Stimulated activated CD4-positive, alpha-beta T cell treated with anti-CD3 and anti-CD28 coated beads, Interleukin-1b, Interleukin-23, amount 100 ng/mL, for 24 hours (primary cell): Measurements from ENCODE around the gene YJEFN3.

Source experiments
- DNase-seq, 4 experiments: peaks; one replicate each; pipeline ENCODE4 v3.0.0-alpha.2; 2020; ENCODE audit warnings: low read depth in 4 of 4, low spot score in 1 of 4

Gene YJEFN3

DNA sequence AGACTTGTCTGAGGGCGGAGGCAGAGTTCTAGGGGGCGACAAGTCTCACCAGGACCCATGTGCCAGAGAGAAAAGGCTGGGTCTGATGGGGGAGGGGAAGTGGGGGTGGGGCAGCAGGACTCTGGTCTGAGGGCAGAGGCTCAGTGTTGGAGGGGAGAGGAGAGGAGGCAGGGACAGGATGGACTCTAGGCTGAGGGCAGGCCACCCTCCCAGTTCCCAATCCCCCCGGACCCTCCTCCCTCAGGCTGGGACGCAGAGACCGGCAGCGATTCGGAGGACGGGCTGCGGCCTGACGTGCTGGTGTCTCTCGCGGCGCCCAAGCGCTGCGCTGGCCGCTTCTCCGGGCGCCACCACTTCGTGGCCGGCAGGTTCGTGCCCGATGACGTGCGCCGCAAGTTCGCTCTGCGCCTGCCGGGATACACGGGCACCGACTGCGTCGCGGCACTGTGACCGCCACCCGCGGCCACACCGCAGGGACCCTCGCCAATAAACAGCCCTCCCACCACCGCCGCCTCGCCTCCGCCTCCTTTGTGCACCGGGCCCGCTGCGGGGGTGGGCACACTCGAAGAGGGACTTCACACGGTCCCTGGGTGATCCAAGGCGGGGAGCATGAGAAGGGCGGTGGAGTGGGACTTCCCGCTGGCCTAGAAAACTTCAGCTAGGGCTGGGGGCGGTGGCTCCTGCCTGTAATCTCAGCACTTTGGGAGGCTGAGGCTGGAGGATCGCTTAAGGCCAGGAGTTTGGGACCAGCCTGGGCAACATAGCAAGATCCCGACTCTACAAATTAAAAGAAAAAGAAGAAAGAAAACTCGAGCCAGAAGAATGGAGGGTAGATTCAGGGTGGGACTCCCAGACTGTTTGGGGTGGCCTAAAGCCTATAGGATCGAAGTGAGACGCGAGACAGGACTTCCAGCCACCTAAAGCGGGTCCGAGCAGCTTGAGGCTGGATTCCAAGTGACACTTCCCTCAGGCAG, 8.7 kb downstream of the YJEFN3 start:
- no peak for DNase-seq

DNA sequence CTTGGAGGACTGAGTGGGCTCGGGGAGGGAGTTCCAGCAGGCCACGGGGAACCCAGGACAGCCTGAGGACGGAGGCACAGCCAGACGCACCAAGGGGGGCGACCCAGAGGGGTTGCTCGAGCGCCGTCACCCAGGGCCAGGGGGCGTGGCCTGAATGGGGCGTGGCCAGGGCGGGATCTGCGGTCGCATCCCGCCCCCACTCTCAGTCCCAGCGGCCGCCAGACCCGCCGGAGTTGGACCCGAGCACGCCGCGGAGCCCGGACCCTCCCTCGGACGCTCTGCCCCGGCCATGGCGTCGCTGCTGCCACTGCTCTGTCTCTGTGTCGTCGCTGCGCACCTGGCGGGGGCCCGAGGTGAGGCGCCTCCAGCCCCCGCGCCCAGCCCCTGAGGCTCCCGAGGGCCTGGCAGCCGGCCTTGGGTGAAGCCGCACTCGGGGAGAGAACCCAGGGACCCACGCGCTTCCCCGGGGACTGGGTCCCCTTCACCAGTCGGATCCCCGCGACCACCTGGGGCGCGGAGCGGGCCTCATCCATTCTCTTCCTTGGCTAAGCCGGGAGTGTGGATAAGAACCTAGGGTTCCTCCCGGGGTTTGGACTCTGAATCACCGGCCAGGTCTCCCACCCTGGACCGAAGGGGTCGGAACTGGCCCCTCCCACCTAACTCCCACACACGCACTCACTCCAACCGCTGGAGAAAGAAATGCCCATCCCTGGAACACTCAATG, 9.5 kb downstream of the YJEFN3 start, which contains the start of gene CILP2:
TSS of gene CILP2 (plus strand) at position 205 of the 724 bp plus-strand sequence. CDS start at position 290, 85 bp downstream.
- no peak for DNase-seq

DNA sequence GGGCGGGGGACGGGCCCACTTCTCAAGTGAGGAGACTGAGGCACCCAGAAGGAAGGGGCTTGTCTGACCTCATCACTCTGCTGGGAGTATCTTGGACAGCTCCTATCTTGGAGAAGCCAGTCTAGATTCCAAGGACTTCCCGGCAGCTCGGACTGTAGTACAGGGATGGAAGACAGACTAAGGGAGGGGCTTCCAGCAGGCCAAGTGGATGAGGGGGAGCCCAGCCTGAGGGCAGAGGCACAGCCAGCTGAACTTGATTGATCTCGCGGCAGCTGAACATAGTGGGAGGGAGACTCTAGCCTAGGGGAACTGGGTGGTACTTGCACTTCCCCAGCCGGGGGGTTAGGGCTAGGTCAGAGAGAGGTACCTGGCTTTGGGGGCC, 10.1 kb downstream of the YJEFN3 start:
- DNase-seq, result no peak

DNA sequence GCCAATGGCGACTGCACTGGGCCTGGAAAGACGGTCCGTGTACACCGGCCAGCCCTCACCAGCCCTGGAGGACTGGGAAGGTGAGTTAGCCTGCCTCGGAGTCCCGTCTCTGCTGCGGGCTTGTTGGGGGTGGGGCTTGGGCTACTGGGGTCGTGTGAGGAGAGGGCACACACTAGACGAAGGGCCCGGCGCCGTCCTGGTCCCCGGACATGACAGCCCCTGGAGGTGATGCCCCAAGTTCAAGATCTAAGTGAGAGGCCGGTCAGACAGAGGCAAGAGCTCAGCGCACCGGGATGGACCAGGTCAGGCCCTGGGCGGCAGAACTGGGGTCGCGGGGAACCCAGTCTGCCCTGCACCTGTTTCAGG, 11.0 kb downstream of the YJEFN3 start:
- no peak for DNase-seq

DNA sequence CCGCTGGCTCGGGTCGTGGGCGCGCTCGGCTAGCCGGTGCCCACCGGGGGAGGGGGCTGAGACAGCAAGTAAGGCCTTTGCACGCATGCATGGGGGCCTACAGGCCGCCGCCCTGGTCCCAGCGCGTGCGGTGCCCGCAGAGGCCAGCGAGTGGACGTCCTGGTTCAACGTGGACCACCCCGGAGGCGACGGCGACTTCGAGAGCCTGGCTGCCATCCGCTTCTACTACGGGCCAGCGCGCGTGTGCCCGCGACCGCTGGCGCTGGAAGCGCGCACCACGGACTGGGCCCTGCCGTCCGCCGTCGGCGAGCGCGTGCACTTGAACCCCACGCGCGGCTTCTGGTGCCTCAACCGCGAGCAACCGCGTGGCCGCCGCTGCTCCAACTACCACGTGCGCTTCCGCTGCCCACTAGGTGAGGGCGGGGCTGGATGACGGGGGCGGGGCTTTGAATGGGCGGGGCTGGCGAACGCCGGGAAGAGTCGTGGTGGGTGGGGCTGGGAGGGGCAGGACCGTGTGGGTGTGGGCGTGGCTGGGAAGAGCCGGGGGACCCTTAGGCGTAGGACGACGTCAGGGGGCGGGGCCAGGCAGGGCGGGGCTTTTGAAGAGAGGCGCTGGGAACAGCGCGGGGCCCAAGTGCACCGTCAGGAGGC, 11.5 kb downstream of the YJEFN3 start:
- DNase-seq, result peak in 3 of 4 experiments; percentile 40 to 74 (median 51)

DNA sequence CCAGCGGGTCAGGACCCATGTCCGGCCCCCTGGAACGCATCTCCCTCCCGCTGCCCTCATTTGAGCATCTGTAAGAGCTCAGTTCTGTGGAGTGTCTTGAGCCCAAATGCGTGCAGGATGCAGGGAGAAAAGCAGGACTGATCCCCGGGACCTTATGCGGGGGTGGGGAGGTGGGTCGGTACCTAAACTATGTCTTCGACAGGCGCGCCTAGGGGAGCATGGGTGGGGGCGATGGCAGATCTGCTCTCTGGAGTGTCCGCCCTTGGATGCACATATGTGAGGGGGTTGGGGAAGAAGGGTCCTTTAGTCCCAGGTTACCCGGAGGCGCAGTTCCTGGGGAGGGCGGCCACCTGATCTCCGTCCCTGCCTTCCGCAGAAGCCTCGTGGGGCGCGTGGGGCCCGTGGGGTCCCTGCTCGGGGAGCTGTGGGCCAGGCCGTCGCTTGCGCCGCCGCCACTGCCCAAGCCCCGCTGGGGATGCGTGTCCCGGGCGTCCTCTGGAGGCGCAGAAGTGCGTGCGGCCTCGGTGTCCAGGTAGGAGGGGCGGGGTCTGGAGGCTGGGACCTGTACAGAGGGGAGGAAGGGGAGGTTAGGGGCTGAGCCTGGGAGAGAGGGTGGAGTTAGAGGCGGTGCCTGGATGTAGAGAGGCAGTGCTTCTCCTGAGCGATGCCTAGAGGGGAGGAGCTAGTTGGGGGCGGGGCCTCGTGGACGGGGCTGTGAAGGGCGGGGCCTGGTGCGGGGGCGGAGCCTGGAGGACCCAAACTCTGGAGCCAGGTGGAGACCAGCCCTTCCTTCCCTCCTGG, 12.2 kb downstream of the YJEFN3 start:
- peak; percentile 52 to 74 (median 66) for DNase-seq

DNA sequence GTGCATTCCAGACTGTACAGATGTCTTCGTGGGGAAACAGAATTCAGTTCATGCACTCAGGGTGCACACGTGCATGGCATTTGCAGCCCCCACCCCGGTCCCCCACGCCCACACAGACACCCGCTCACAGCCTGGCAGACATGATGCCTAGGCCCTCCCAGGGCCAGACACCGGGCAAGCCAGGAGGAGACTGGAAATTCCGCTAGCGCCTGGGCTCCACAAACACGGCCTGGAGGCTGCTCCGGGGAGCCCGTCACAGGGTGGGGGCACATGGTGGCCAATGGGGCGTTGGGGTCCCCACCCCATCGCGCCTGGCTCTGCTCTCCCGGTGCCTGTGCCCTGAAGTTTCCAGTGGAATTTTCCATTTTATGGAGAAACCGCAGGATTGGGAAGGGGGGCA, 12.9 kb downstream of the YJEFN3 start:
- no peak for DNase-seq

DNA sequence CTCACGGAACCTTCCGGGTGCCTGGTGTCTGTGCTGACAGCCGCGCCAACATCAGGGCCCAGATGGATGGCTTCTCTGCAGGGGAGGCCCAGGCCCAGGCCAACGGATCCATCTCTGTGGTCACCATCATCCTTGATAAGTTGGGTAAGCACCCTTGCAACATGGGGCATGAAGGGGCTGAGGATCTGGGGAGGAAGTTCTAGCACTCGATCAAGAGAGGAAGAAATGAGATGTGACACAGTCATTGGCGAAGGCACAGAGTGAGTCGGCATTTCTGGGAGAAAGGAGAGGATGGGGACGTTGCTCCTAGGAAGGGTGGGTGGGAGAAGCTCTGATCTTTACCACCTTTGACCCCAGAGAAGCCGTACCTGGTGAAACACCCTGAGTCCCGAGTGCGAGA, 13.8 kb downstream of the YJEFN3 start:
- DNase-seq, result no peak

DNA sequence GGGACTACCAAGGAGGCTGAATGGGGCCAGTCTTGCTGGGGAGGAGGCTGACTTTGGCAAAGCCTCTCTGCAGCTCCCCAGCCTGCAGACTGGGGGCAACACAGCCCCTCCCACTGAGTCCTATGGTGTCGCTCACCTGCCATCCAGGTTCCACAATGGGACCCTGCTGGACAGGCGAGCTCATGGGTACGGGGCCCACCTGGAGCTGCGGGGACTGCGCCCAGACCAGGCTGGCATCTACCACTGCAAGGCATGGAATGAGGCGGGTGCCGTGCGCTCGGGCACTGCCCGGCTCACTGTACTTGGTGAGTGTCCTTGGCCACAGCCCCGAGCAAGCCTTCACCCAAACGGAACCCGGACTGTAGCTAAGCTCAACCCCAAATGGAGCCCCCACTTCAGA, 14.4 kb downstream of the YJEFN3 start:
- no peak for DNase-seq

DNA sequence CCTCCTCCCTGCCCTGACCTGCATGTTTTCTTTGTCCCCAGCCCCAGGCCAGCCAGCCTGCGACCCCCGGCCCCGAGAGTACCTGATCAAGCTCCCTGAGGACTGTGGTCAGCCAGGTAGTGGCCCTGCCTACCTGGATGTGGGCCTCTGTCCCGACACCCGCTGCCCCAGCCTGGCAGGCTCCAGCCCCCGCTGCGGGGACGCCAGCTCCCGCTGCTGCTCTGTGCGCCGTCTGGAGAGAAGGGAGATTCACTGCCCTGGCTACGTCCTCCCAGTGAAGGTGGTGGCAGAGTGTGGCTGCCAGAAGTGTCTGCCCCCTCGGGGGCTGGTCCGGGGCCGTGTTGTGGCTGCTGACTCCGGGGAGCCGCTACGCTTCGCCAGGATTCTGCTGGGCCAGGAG, 14.9 kb downstream of the YJEFN3 start:
- no peak for DNase-seq

DNA sequence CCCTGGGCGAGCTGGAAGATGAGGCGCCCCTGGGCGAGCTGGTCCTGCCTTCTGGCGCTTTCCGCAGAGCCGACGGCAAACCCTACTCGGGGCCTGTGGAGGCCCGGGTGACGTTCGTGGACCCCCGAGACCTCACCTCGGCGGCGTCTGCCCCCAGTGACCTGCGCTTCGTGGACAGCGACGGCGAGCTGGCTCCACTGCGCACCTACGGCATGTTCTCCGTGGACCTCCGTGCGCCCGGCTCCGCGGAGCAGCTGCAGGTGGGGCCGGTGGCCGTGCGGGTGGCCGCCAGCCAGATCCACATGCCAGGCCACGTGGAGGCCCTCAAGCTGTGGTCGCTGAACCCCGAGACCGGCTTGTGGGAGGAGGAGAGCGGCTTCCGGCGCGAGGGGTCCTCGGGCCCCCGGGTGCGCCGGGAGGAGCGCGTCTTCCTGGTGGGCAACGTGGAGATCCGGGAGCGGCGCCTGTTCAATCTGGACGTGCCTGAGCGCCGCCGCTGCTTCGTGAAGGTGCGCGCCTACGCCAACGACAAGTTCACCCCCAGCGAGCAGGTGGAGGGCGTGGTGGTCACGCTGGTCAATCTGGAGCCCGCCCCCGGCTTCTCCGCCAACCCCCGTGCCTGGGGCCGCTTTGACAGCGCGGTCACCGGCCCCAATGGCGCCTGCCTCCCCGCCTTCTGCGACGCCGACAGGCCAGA, 15.7 kb downstream of the YJEFN3 start:
- no peak for DNase-seq

DNA sequence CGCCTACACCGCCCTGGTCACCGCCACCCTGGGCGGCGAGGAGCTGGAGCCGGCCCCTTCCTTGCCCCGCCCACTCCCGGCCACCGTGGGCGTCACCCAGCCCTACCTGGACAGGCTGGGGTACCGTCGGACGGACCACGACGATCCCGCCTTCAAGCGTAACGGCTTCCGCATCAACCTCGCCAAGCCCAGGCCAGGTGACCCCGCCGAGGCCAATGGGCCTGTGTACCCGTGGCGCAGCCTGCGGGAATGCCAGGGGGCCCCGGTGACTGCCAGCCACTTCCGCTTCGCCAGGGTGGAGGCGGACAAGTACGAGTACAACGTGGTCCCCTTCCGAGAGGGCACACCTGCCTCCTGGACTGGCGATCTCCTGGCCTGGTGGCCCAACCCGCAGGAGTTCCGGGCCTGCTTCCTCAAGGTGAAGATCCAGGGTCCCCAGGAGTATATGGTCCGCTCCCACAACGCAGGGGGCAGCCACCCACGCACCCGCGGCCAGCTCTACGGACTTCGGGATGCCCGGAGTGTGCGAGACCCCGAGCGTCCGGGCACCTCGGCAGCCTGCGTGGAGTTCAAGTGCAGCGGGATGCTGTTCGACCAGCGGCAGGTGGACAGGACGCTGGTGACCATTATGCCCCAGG, 16.4 kb downstream of the YJEFN3 start:
- no peak for DNase-seq

DNA sequence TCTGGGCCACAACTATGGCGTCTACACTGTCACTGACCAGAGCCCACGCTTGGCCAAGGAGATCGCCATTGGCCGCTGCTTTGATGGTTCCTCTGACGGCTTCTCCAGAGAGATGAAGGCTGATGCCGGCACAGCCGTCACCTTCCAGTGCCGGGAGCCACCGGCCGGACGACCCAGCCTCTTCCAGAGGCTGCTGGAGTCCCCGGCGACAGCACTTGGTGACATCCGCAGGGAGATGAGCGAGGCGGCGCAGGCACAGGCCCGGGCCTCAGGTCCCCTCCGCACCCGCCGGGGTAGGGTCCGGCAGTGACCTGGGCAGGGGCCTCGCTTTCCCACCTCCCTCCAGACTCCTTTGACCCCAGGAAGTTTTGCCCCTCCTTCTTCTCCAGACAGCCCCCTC, 17.0 kb downstream of the YJEFN3 start:
- DNase-seq, result no peak

DNA sequence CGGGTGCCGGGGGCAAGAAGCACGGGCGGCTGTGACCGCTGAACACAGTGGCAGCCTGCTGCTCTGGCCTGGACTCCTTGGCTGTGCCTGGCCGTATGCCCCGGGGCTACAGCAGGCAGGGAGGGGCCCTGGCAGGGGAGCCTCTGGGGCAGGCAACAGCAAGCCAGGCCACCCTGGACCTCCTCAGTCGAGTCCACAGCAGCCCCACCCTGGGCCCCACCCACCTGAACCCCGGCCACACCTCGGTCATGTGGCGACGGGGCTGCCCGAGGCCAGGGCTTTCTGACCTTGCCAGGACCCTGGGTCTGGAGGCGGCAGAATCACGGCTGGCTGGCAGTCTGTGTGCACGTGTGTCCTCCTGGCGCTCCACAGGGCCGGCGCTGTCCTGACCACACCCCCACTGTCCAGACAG, 18.0 kb downstream of the YJEFN3 start:
- no peak for DNase-seq

DNA sequence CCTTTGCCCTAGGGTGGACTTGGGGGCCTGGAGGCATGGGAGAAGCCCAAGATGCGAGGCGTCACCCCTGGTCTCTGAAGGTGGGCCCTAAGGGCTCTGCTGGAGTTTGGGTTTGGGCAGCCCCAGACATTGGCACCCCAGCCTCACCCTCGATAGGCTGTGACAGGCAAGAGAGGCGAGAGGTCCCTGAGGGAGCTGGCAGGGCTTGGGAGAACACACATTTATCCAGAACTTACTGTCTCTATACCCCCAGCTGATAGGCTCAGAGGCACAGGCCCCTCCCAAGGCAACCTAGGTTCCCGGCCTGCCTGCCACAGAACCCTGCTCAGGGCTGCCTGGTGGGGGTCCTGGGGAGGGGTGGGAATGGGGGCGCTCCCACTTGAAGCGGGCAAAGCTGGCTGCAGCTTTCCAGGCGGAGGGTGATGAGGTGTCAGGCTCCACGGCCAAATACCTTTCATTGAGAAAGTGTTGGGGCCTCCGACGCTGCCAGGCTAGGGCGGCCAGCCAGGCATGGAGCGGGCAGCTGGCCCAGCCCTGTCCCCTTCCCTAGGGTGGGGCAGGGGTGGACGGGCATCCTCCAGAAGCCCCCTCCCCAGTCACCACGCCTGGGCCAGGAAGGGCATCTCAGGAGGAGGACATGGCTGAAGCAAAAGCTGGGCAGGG, 19.1 kb downstream of the YJEFN3 start:
- no peak for DNase-seq

DNA sequence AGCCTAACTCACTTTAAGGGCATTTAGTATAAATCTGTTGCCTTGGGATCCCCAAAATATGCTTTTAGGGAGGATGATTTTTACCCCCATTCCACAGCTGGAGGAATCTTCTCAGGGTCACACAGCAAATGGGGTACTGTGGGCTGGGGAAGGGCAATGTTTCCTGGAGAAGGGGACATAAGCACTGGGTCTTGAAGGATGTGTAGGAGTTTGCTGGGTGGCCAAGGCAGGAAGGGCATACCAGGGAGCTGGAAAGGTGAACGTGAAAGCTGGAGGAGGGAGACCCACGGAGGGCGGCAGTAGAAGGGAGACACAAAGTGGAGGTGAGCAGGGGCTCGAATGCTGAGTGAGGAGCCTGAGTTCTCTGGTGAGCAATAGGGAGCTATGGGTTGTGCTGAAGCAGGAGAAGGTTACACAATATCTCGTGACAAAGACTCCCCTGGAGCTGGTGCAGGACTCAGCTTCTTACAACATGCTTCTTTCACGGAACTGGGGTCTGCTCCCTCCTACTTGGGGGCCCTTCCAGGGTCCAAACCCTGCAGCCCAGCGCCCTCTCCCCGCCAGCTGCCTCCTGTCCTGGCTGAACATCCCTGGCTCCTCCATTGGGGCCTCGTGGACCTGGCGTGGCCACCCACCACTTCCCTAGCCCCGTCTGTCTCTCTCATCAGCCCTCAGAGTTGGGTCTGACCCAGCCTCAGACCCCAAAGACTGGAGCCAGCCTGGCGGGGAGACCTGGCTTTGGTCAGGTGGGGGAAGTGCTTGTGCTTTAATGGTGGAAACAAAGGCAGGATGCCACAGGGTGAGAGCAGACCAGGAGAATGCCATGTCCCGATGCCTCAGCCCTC, 20.4 kb downstream of the YJEFN3 start:
- no peak for DNase-seq

DNA sequence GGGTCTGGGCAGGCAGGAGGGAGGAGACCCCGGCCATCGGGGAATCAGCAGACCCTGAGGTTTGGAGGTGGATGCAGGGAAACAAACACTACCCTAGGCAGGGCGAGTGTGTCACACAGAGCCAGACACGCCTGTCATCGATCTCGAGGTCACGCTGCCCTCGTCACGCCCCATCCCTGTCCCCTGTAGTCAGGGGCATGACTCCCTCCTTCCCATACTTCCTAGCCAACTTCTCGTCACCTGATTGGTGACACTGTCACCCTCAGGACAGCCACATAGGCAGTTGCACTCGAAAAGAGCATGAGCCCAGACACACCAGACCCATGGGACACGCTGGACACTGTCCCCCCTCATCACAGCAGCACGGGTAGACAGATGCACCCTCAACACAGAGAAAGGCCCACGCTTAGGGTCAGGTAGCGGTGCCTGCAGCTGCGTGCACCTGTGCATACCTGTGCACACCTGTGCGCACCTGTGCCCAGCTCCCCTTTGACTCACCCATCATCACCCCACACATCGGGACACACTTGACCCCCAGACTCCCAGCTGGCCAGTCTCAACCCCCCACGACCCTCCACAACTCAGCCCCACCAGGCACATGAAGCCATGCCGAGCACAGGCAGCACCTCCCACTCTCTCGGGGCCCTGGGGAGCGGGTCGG, 21.2 kb downstream of the YJEFN3 start:
- DNase-seq, result no peak

DNA sequence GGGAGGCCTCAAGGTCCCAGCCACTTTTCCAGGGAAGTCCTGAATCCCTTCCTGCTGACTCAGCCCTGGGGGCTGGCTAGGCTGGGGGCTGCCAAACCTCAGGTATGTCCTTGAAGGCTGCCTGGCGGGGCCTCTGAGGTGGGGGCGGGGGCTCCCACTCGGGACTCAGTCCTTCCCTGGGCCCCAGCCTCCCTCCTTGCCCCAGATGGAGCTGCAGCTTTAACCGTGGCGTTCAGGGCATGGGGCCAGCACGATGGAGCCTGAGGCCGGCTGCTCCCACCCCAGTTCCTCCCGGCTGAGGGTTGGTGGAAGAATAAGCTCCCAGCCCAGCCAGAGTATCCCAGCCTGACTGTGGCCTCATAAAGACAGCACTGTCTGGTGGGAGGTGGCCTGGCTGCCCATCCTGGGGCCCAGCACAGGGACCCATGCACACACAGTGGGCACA, 21.8 kb downstream of the YJEFN3 start:
- DNase-seq, result no peak
